Ovary (tissue), 9 donors: ENCODE measurements around the gene BSPRY. TPM values are rescaled to one million over a fixed set of nuclear protein-coding genes. Genes with fewer than 3 reads are reported as not detected.

Source experiments
- DNase-seq, 5 donors: peaks; one replicate each; pipeline ENCODE4 v3.0.0-alpha.2; 2019 to 2020
- H3K27ac ChIP-seq, 2 donors: fragments of 200-600 bp; one replicate each; pipeline versions ENCODE4 v1.5.1 to v1.8.0; 2019 to 2022
- H3K27me3 ChIP-seq: fragments of 200-600 bp; one replicate; pipeline ENCODE4 v1.8.0; 2022
- H3K36me3 ChIP-seq: fragments of 200-600 bp; sonication (generic); one replicate; pipeline ENCODE4 v1.5.1; 2019
- H3K4me1 ChIP-seq: one replicate; pipeline ENCODE4 v1.8.1; 2013; ENCODE audit warnings: mild to moderate bottlenecking, moderate library complexity; ENCODE audit not compliant: insufficient read depth
- H3K4me3 ChIP-seq: fragments of 200-600 bp; sonication (generic); one replicate; pipeline ENCODE4 v1.5.1; 2017
- H3K9me3 ChIP-seq, 2 donors: fragments of 200-600 bp in 1 of 2; sonication (generic) in 1 of 2; one replicate each; pipeline versions ENCODE4 v1.5.1 to v1.8.1; 2013 to 2019; ENCODE audit warnings: mild to moderate bottlenecking in 1 of 2, moderate library complexity in 1 of 2
- EP300 ChIP-seq: sonication (generic); formaldehyde crosslinking; IDR thresholded peaks from one replicate; pipeline ENCODE4 v1.6.1; 2017; ENCODE audit warnings: antibody characterized with exemption
- POLR2A ChIP-seq: fragments of 450-650 bp; IDR thresholded peaks from one replicate; pipeline ENCODE4 v1.6.1; 2017; ENCODE audit warnings: antibody characterized with exemption, mild to moderate bottlenecking, moderate library complexity
- WGBS, 3 donors: extraction: QIAGEN DNeasy Blood & Tissue Kit in 1 of 3; methylation state at CpG; one replicate each; pipeline versions ENCODE4 v1.1.5 to v1.1.7; 2013 to 2017; 5-methylcytosine and 5-hydroxymethylcytosine counted together
- intact Hi-C, 4 donors: fragments of 100-400 bp; cut with DNase I; formaldehyde crosslinking; loops; one replicate each; pipeline versions ENCODE4 v1.11.0 to v1.15.1; 2022 to 2023
- polyA plus RNA-seq, 2 donors: library from polyadenylated mRNA; stranded (reverse); fragments of 200-250 nt in 1 of 2; fragments of 350-450 nt in 1 of 2; fragmentation: Illumina TruSeq in 1 of 2; extraction: RNeasy Lipid Tissue Mini Kit (QIAGEN cat#74804) in 1 of 2; gene quantifications; one replicate each; pipeline ENCODE4 v1.2.3, GENCODE V29; 2013 to 2014
- total RNA-seq, 7 donors: library from RNA; depleted of rRNA in 2 of 7; stranded (reverse); fragments of >200 nt in 2 of 7; fragmentation: NEBNext Ultra II Directional in 3 of 7; extraction: Animal tissue kit (Norgen Biotek cat#: 25700) in 3 of 7; gene quantifications; one replicate each; pipeline versions ENCODE4 v1.1.0 to v1.2.4, GENCODE V29; 2016 to 2023
- TF ChIP-seq, protein P1 (sequence below), 3 donors: fragments of 450-650 bp in 2 of 3; fragments of 200-600 bp in 1 of 3; IDR thresholded peaks; one replicate each; pipeline versions ENCODE4 v1.5.1 to v1.8.0; 2016 to 2022; ENCODE audit warnings: antibody characterized with exemption in 3 of 3, mild to moderate bottlenecking in 1 of 3
- donor health status: DM: no; HTN: no; CAD: no; lungs with moderate emphysema.
- donor health status: DM: no; HTN: no; CAD: no.
- donor health status: Bipolar disorder and iron deficiency.
- donor health status: DM: yes; HTN: yes; CAD: no.
- donor health status: DM: no; HTN: no; CAD: no.
- donor health status: DM: yes; HTN: yes; CAD: no.

Gene BSPRY
- total and polyA plus RNA-seq, 9 donors = 0.10 to 6.9 (median 0.35) TPM; not detected in 1

DNA sequence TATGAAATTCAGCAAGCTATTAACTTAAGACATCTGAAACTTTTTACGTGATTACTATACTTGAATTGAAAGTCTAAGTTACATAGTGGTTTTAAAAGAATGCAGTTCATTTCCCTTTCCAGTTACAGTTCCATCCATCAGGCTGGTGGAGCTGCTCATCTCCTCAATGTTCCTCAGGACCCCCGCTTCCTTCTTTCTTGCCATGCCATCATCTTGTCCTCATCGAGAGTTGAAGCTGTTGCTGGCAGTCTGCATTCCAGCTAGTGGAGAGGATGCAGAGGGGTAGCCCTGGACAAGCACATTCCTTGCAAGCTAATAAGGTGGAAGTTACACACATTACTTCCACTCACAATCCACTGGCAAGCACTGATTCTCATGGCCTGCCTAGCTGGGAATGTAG lies 37.4 kb upstream of the BSPRY start:
- Histone ChIP-seq H3K4me3 (no peak overlapping the region), H3K36me3 (no peaks in the 10 kb centered on the region), H3K27me3 (no peaks in the 10 kb centered on the region), H3K9me3 (no peaks in the 10 kb centered on the region), H3K27ac (no peak overlapping the region), H3K4me1 (no peaks in the 10 kb centered on the region)
- TF ChIP-seq POLR2A (no peak), EP300 (no peak)
- TF ChIP-seq, protein P1, sequence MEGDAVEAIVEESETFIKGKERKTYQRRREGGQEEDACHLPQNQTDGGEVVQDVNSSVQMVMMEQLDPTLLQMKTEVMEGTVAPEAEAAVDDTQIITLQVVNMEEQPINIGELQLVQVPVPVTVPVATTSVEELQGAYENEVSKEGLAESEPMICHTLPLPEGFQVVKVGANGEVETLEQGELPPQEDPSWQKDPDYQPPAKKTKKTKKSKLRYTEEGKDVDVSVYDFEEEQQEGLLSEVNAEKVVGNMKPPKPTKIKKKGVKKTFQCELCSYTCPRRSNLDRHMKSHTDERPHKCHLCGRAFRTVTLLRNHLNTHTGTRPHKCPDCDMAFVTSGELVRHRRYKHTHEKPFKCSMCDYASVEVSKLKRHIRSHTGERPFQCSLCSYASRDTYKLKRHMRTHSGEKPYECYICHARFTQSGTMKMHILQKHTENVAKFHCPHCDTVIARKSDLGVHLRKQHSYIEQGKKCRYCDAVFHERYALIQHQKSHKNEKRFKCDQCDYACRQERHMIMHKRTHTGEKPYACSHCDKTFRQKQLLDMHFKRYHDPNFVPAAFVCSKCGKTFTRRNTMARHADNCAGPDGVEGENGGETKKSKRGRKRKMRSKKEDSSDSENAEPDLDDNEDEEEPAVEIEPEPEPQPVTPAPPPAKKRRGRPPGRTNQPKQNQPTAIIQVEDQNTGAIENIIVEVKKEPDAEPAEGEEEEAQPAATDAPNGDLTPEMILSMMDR (IDR thresholded peaks at IDR 0.05) = no peak
- DNase-seq = no peak
- 79 to 85% (median 80%) methylated on average over 3 of the region's 3 CpGs for WGBS, 3 donors
- intact Hi-C loops = no loop called here

- no peaks in the 10 kb centered on the region for H3K9me3 ChIP-seq
- no peaks in the 10 kb centered on the region for H3K36me3 ChIP-seq
- TF ChIP-seq, protein P1 (IDR thresholded peaks at IDR 0.05) = no peak
- TF ChIP-seq POLR2A (no peak), EP300 (no peak)
- intact Hi-C loops = no loop called here
- 64 to 77% (median 66%) methylated on average over 5 of the region's 5 CpGs for WGBS, 3 donors
- H3K4me1 ChIP-seq = no peaks in the 10 kb centered on the region
- H3K27ac ChIP-seq = no peak overlapping the region
- DNase-seq = no peak
- no peaks in the 10 kb centered on the region for H3K27me3 ChIP-seq
- H3K4me3 ChIP-seq = no peak overlapping the region
Observed at GRCh38 chr9:113313261-113313660, 36.1 kb upstream of the BSPRY start.

- TF ChIP-seq EP300 = no peak
- no peak for TF ChIP-seq POLR2A
- TF ChIP-seq, protein P1 (IDR thresholded peaks at IDR 0.05) = no peak
- intact Hi-C loops = no loop called here
Observed at GRCh38 chr9:113315231-113315630, 34.1 kb upstream of the BSPRY start.

DNA sequence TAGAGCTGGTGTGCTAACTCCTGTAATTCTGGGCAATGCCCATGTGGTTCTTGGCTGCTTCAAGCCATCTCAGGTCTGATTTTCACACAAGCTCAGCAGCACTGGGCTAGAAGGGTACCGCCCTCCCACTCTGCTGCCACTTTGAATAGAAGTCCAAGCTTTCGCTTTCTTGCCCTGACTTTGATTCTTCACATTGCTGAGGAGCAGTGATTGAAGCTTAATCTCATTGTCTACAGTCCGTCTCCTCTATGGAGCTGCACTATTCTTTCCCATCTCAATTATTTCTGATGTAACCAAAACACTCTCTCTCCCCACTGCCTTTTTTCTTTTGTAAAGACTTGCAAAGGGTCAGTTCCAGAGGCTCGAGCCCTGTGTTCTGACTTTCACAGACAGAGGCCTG lies 33.3 kb upstream of the BSPRY start:
- no peaks in the 10 kb centered on the region for H3K4me1 ChIP-seq
- H3K9me3 ChIP-seq = no peaks in the 10 kb centered on the region
- H3K36me3 ChIP-seq = no peaks in the 10 kb centered on the region
- TF ChIP-seq, protein P1 (IDR thresholded peaks at IDR 0.05) = no peak
- TF ChIP-seq POLR2A (no peak), EP300 (no peak)
- intact Hi-C loops = no loop called here
- DNase-seq = no peak
- no peak overlapping the region for H3K4me3 ChIP-seq
- H3K27me3 ChIP-seq = no peaks in the 10 kb centered on the region
- H3K27ac ChIP-seq = no peak overlapping the region
- 91 to 95% (median 93%) methylated on average over 4 of the region's 4 CpGs for WGBS, 3 donors

More at GRCh38 chr9:113315231-113315630, 34.1 kb upstream of the BSPRY start:
- Histone ChIP-seq H3K27me3 (no peaks in the 10 kb centered on the region), H3K4me1 (no peaks in the 10 kb centered on the region), H3K27ac (no peak overlapping the region), H3K36me3 (no peaks in the 10 kb centered on the region), H3K9me3 (no peaks in the 10 kb centered on the region), H3K4me3 (no peak overlapping the region)
- DNase-seq = no peak

DNA sequence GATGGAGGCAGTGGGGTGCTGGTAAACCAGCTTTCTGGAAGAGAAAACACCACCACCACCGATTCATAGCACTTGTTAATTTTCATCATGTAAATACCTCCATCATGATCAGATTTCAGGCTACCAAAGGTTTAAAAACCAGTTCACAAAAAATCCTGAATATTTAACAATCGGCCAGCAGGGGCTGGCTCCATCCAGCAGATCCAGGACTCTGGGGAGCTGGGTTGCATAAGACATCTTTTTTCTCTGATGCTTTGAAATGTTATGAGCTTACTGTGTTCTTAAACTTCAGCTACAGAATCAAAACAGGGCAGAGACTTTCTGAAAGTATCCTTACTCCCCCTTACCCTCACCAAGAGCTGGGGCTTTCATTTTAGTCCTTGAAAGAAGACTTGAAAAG lies 31.6 kb upstream of the BSPRY start:
- TF ChIP-seq, protein P1 (IDR thresholded peaks at IDR 0.05) = no peak

More for the DNA sequence above, 31.6 kb upstream of the BSPRY start:
- intact Hi-C loops = no loop called here
- Histone ChIP-seq H3K27ac (no peak overlapping the region), H3K36me3 (no peaks in the 10 kb centered on the region), H3K9me3 (no peaks in the 10 kb centered on the region), H3K27me3 (no peaks in the 10 kb centered on the region), H3K4me1 (no peaks in the 10 kb centered on the region), H3K4me3 (no peak overlapping the region)
- 33 to 46% (median 42%) methylated on average over 2 of the region's 2 CpGs for WGBS, 3 donors
- DNase-seq = no peak
